ENCODE data around the gene NOTUM. TPM values are rescaled to one million over a fixed set of nuclear protein-coding genes. Genes with fewer than 3 reads are reported as not detected.

Gene NOTUM
- total and polyA plus RNA-seq, 9 of the 15 experiments (the other 6 are each of a cell fraction or from before 2014, with no cell fraction given) = 0.03 to 14.0 (median 4.1) TPM

DNA sequence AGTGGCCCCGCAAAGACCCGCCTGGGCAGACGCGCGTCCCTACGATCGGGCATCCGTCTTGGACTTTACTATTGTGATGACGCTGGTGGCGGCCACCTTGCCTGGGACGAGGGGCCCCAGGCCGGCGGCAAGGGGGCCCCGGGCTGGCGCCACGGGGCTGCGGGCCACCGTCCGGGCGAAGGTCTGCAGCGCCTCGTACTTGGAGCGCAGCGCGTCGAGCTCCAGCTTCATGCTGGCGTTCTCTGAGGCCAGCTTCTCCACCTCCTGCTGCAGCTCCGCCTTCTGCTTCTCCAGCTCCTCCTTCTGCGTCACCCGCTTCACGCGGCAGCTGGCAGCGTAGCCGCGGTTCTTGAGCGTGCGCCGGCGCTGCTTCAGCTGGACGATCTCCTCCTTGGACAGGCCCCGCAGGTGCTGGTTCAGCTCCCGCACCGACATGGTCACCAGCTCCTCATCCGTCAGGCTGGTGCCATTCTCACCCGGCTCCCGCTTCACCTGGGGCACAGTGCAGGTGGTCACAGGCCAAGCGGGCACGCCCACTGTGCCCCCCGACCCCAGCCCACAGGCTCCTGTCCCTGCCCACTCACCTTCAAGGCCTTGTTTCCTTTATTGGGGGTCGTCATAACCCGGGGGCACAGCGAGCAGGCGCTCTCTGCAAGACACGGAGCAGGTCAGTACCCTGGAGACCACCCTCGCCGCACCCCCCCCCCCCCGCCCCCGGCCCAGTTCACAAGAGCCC lies 38.3 kb downstream of the NOTUM start (continued):
- TF ChIP-seq, protein P1, sequence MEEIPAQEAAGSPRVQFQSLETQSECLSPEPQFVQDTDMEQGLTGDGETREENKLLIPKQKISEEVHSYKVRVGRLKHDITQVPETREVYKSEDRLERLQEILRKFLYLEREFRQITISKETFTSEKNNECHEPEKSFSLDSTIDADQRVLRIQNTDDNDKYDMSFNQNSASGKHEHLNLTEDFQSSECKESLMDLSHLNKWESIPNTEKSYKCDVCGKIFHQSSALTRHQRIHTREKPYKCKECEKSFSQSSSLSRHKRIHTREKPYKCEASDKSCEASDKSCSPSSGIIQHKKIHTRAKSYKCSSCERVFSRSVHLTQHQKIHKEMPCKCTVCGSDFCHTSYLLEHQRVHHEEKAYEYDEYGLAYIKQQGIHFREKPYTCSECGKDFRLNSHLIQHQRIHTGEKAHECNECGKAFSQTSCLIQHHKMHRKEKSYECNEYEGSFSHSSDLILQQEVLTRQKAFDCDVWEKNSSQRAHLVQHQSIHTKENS (CRISPR knock-in tag; IDR thresholded peaks at IDR 0.05) = no peak
- TF ChIP-seq ZEB2 (IDR thresholded peaks at IDR 0.05) = no peak
- no peak for TF ChIP-seq FOXM1 (IDR thresholded peaks at IDR 0.05; ENCODE audit: low read depth)
- TF ChIP-seq FOXM1 (CRISPR knock-in tag; IDR thresholded peaks at IDR 0.05; ENCODE audit: low read depth) = no peak
- TF ChIP-seq ATF1 (CRISPR knock-in tag; IDR thresholded peaks at IDR 0.05) = no peak
- peak; percentile 83 for TF ChIP-seq ATF1 (tag; IDR thresholded peaks at IDR 0.05)
- TF ChIP-seq, protein P2, sequence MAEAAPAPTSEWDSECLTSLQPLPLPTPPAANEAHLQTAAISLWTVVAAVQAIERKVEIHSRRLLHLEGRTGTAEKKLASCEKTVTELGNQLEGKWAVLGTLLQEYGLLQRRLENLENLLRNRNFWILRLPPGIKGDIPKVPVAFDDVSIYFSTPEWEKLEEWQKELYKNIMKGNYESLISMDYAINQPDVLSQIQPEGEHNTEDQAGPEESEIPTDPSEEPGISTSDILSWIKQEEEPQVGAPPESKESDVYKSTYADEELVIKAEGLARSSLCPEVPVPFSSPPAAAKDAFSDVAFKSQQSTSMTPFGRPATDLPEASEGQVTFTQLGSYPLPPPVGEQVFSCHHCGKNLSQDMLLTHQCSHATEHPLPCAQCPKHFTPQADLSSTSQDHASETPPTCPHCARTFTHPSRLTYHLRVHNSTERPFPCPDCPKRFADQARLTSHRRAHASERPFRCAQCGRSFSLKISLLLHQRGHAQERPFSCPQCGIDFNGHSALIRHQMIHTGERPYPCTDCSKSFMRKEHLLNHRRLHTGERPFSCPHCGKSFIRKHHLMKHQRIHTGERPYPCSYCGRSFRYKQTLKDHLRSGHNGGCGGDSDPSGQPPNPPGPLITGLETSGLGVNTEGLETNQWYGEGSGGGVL (CRISPR knock-in tag; IDR thresholded peaks at IDR 0.05) = no peak
- no peak for TF ChIP-seq NR2C2 (CRISPR knock-in tag; IDR thresholded peaks at IDR 0.05)
- no peak for TF ChIP-seq NR2C2 (tag; IDR thresholded peaks at IDR 0.05)
- TF ChIP-seq, protein P3, sequence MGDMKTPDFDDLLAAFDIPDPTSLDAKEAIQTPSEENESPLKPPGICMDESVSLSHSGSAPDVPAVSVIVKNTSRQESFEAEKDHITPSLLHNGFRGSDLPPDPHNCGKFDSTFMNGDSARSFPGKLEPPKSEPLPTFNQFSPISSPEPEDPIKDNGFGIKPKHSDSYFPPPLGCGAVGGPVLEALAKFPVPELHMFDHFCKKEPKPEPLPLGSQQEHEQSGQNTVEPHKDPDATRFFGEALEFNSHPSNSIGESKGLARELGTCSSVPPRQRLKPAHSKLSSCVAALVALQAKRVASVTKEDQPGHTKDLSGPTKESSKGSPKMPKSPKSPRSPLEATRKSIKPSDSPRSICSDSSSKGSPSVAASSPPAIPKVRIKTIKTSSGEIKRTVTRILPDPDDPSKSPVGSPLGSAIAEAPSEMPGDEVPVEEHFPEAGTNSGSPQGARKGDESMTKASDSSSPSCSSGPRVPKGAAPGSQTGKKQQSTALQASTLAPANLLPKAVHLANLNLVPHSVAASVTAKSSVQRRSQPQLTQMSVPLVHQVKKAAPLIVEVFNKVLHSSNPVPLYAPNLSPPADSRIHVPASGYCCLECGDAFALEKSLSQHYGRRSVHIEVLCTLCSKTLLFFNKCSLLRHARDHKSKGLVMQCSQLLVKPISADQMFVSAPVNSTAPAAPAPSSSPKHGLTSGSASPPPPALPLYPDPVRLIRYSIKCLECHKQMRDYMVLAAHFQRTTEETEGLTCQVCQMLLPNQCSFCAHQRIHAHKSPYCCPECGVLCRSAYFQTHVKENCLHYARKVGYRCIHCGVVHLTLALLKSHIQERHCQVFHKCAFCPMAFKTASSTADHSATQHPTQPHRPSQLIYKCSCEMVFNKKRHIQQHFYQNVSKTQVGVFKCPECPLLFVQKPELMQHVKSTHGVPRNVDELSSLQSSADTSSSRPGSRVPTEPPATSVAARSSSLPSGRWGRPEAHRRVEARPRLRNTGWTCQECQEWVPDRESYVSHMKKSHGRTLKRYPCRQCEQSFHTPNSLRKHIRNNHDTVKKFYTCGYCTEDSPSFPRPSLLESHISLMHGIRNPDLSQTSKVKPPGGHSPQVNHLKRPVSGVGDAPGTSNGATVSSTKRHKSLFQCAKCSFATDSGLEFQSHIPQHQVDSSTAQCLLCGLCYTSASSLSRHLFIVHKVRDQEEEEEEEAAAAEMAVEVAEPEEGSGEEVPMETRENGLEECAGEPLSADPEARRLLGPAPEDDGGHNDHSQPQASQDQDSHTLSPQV (IDR thresholded peaks at IDR 0.05) = peak; percentile 92
- TF ChIP-seq DMBX1 (CRISPR knock-in tag; IDR thresholded peaks at IDR 0.05; ENCODE audit: borderline replicate concordance) = peak; percentile 72; the same call in 1 of the 2 replicates
- TF ChIP-seq RBBP5 (IDR thresholded peaks at IDR 0.05; ENCODE audit: borderline replicate concordance, insufficient read depth, low read length, poor library complexity, severe bottlenecking) = peak; percentile 44
- TF ChIP-seq GABPB1 (CRISPR knock-in tag; IDR thresholded peaks at IDR 0.05) = no peak
- TF ChIP-seq, protein P4, sequence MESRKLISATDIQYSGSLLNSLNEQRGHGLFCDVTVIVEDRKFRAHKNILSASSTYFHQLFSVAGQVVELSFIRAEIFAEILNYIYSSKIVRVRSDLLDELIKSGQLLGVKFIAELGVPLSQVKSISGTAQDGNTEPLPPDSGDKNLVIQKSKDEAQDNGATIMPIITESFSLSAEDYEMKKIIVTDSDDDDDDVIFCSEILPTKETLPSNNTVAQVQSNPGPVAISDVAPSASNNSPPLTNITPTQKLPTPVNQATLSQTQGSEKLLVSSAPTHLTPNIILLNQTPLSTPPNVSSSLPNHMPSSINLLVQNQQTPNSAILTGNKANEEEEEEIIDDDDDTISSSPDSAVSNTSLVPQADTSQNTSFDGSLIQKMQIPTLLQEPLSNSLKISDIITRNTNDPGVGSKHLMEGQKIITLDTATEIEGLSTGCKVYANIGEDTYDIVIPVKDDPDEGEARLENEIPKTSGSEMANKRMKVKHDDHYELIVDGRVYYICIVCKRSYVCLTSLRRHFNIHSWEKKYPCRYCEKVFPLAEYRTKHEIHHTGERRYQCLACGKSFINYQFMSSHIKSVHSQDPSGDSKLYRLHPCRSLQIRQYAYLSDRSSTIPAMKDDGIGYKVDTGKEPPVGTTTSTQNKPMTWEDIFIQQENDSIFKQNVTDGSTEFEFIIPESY (CRISPR knock-in tag; IDR thresholded peaks at IDR 0.05) = peak; percentile 81
- no peak for TF ChIP-seq NFIC (IDR thresholded peaks at IDR 0.05)
- TF ChIP-seq NFXL1 (CRISPR knock-in tag; IDR thresholded peaks at IDR 0.05) = no peak
